PC-3 (cell line): Measurements from ENCODE around the gene MRPL1. TPM values are rescaled to one million over a fixed set of nuclear protein-coding genes. Genes with fewer than 3 reads are reported as not detected.

Experiments used
- ATAC-seq: fragments of 200-7000 bp; cut with Tn5 transposase; 2 replicates; pipeline ENCODE4 v1.9.1; 2020; ENCODE audit warnings: mild to moderate bottlenecking, moderate library complexity
- BruUV-seq: library from RNA; stranded (reverse); fragments of 400-500 nt; replicated peaks from 2 replicates; lab custom pipeline; 2021; lab: Mats Ljungman, UMichigan
- CTCF ChIA-PET: fragments of 300-600 bp; sonication (Branson Sonifier 250); formaldehyde crosslinking; loops from one replicate; lab custom pipeline; 2022; ENCODE audit warnings: antibody characterized with exemption; lab: Charles Lee
- POLR2A ChIA-PET: fragments of 300-600 bp; sonication (Branson Sonifier 250); formaldehyde crosslinking; loops from one replicate; lab custom pipeline; 2022; ENCODE audit warnings: antibody characterized with exemption; ENCODE audit not compliant: unreplicated experiment; lab: Charles Lee
- DNase-seq: peaks from one replicate; pipeline ENCODE4 v3.0.0-alpha.2; 2015
- H2AFZ ChIP-seq: fragments of 300-600 bp; sonication (generic); 2 replicates; pipeline ENCODE4 v1.6.0; 2016; ENCODE audit warnings: antibody characterized with exemption, low read length
- H3F3A ChIP-seq: fragments of 300-600 bp; sonication (generic); one replicate; pipeline ENCODE4 v1.6.0; 2017; ENCODE audit warnings: antibody characterized with exemption, low read length, control low read depth, mild to moderate bottlenecking; ENCODE audit not compliant: unreplicated experiment
- H3K27ac ChIP-seq: fragments of 300-600 bp; sonication (generic); 2 replicates; pipeline ENCODE4 v1.5.1; 2016; ENCODE audit warnings: mild to moderate bottlenecking, low read length
- H3K27me3 ChIP-seq: fragments of 300-600 bp; sonication (generic); 2 replicates; pipeline ENCODE4 v1.6.1; 2016; ENCODE audit warnings: low read length, mixed read lengths
- H3K36me3 ChIP-seq: fragments of 300-600 bp; sonication (generic); 2 replicates; pipeline ENCODE4 v1.6.1; 2016; ENCODE audit warnings: low read depth, mixed run types, low read length, mixed read lengths
- H3K4me1 ChIP-seq: fragments of 300-600 bp; sonication (generic); 2 replicates; pipeline ENCODE4 v1.5.1; 2016; ENCODE audit warnings: low read length; ENCODE audit not compliant: insufficient read depth
- H3K4me2 ChIP-seq: fragments of 300-600 bp; sonication (generic); 2 replicates; pipeline ENCODE4 v1.6.0; 2016; ENCODE audit warnings: low read length
- H3K4me3 ChIP-seq: fragments of 300-600 bp; sonication (generic); 2 replicates; pipeline ENCODE4 v1.5.1; 2016; ENCODE audit warnings: mild to moderate bottlenecking, low read length, mixed read lengths
- H3K79me2 ChIP-seq: fragments of 300-600 bp; sonication (generic); 2 replicates; pipeline ENCODE4 v1.6.1; 2017; ENCODE audit warnings: low read length, mixed read lengths
- H3K9ac ChIP-seq: fragments of 300-600 bp; sonication (generic); 2 replicates; pipeline ENCODE4 v1.6.0; 2016; ENCODE audit warnings: mild to moderate bottlenecking, low read length
- H3K9me2 ChIP-seq: fragments of 300-600 bp; sonication (generic); replicated peaks from 2 replicates; pipeline ENCODE4 v1.6.1; 2016; ENCODE audit warnings: mixed run types, low read length, mixed read lengths
- H3K9me3 ChIP-seq: fragments of 300-600 bp; sonication (generic); 2 replicates; pipeline ENCODE4 v1.6.1; 2016; ENCODE audit warnings: low read length, mixed read lengths
- H4K20me1 ChIP-seq: fragments of 300-600 bp; sonication (generic); 2 replicates; pipeline ENCODE4 v1.6.1; 2016; ENCODE audit warnings: low read length, mixed read lengths
- CTCF ChIP-seq: fragments of 300-600 bp; sonication (generic); conservative IDR thresholded peaks from 2 replicates; pipeline ENCODE4 v1.5.1; 2017; ENCODE audit warnings: antibody characterized with exemption, low read depth, mild to moderate bottlenecking, low read length
- EZH2 ChIP-seq: fragments of 300-600 bp; sonication (generic); IDR thresholded peaks from one replicate; pipeline ENCODE4 v1.6.1; 2017; ENCODE audit warnings: antibody characterized with exemption, mild to moderate bottlenecking, low read length; ENCODE audit not compliant: unreplicated experiment
- EZH2phosphoT487 ChIP-seq: fragments of 300-600 bp; sonication (generic); IDR thresholded peaks from 2 replicates; pipeline ENCODE4 v1.6.1; 2018; ENCODE audit warnings: mild to moderate bottlenecking, antibody characterized with exemption, low read length, borderline replicate concordance
- intact Hi-C: fragments of 100-400 bp; cut with micrococcal nuclease; formaldehyde crosslinking; loops from 2 replicates; pipeline ENCODE4 v1.9.0; 2023
- total RNA-seq: library from RNA; depleted of rRNA; stranded (reverse); fragments of >200 nt; gene quantifications from 2 replicates; pipeline ENCODE4 v1.2.3, GENCODE V29; 2014

Gene MRPL1
- total RNA-seq, 1 experiment from 2014 or later: 23.0 TPM

GRCh38 chr4:77920371-77920770, 57.7 kb downstream of the MRPL1 start:
- H4K20me1 ChIP-seq: no peaks in the 10 kb centered on the region
- ChIA-PET CTCF (no interaction called here), POLR2A (no interaction called here)
- DNase-seq (no peak), ATAC-seq (no peak)
- no peak overlapping the region for H3K4me2 ChIP-seq
- H3K9ac ChIP-seq: no peak overlapping the region
- peaks cover 9% of the 10 kb centered on the region for H3F3A ChIP-seq
- BruUV-seq: no TSS peak
- TF ChIP-seq EZH2phosphoT487 (no peak), CTCF (no peak), EZH2 (no peak)
- 0 out of 2 replicates have a peak, but pooled peaks cover 6% of the 10 kb centered on the region for H3K79me2 ChIP-seq
- no peaks in the 10 kb centered on the region for H3K27me3 ChIP-seq
- no peaks in the 10 kb centered on the region for H3K36me3 ChIP-seq
- peaks cover 36% of the 10 kb centered on the region for H3K4me1 ChIP-seq
- H2AFZ ChIP-seq: no peak overlapping the region
- H3K4me3 ChIP-seq: no peak overlapping the region
- intact Hi-C loops: loop anchor here (5.0 kb wide), 1 partner anchor 38 kb away; no protein-coding TSS in a partner anchor
- H3K9me2 ChIP-seq: no peaks in the 10 kb centered on the region
- H3K27ac ChIP-seq: peak overlapping the region; percentile 94
- no peaks in the 10 kb centered on the region for H3K9me3 ChIP-seq

GRCh38 chr4:77921701-77922100, 59.1 kb downstream of the MRPL1 start:
- Histone ChIP-seq H3K27me3 (no peaks in the 10 kb centered on the region), H3K79me2 (0 out of 2 replicates have a peak, but pooled peaks cover 6% of the 10 kb centered on the region), H3K9ac (peak overlapping the region; percentile 62), H3K4me3 (peak overlapping the region; percentile 30; the same call in 1 of the 2 replicates), H3K9me3 (no peaks in the 10 kb centered on the region), H3K36me3 (no peaks in the 10 kb centered on the region), H4K20me1 (no peaks in the 10 kb centered on the region), H2AFZ (no peak overlapping the region), H3K27ac (peak overlapping the region; percentile 94), H3K4me1 (peaks cover 36% of the 10 kb centered on the region), H3K9me2 (no peaks in the 10 kb centered on the region), H3F3A (peaks cover 9% of the 10 kb centered on the region), H3K4me2 (peak overlapping the region; percentile 75)
- DNase-seq: peak; percentile 88
- intact Hi-C loops: loop anchor here (1.0 to 5.0 kb wide), 2 partner anchors 39 to 59 kb away; partner anchors contain the start of gene MRPL1
- ATAC-seq: peak; percentile 91
- POLR2A ChIA-PET: no interaction called here
- TF ChIP-seq CTCF (no peak), EZH2phosphoT487 (no peak)
- BruUV-seq: no TSS peak
- CTCF ChIA-PET: no interaction called here
